Stimulated activated CD8-positive, alpha-beta memory T cell treated with anti-CD3 and anti-CD28 coated beads, Interleukin-15, amount 100 ng/mL, for 4 hours (primary cell): ENCODE measurements around the gene COG4.
"Not testable (repeated sequence)": the region's sequence is repeated elsewhere in the genome, so short reads cannot be mapped to it uniquely, and the experiment has no call there.

Experiments
- DNase-seq, 2 donors: peaks; one replicate each; pipeline ENCODE4 v3.0.0-alpha.2; 2020; ENCODE audit warnings: low read depth in 2 of 2

COG4 gene

GRCh38 chr16:70457446-70458166 lies 65.7 kb downstream of the COG4 start:
- DNase-seq = no peak

GRCh38 chr16:70455910-70456309 lies 67.4 kb downstream of the COG4 start:
- DNase-seq = no peak

GRCh38 chr16:70454222-70455034 lies 68.9 kb downstream of the COG4 start, which contains the start of gene FCSK:
TSS of gene FCSK (plus strand) at chr16:70454595. CDS start at chr16:70463191, 8,596 bp downstream.
- DNase-seq = peak; percentile 37 to 53

GRCh38 chr16:70453892-70454221 lies 69.5 kb downstream of the COG4 start:
- DNase-seq = no peak

- DNase-seq = no peak
Measured at GRCh38 chr16:70453117-70453891, 70.0 kb downstream of the COG4 start.

- not testable (repeated sequence) for DNase-seq
Measured at GRCh38 chr16:70451004-70451340, 72.4 kb downstream of the COG4 start.

GRCh38 chr16:70450142-70451003 lies 73.0 kb downstream of the COG4 start:
- not testable (repeated sequence) for DNase-seq

GRCh38 chr16:70448075-70448474 lies 75.3 kb downstream of the COG4 start:
- DNase-seq = no peak

- DNase-seq = no peak
Measured at GRCh38 chr16:70444249-70445063, 78.9 kb downstream of the COG4 start.

GRCh38 chr16:70442344-70442743 lies 81.0 kb downstream of the COG4 start:
- no peak for DNase-seq

GRCh38 chr16:70441406-70441990 lies 81.9 kb downstream of the COG4 start:
- no peak for DNase-seq

GRCh38 chr16:70440009-70440692 lies 83.2 kb downstream of the COG4 start:
- DNase-seq = no peak

- peak; percentile 90 to 91 for DNase-seq
Measured at GRCh38 chr16:70438969-70439862, 84.1 kb downstream of the COG4 start, which contains the start of gene ST3GAL2. TSS of gene ST3GAL2 (minus strand) at chr16:70439100. CDS start at chr16:70398530, 40,570 bp downstream.

GRCh38 chr16:70438585-70438968 lies 84.8 kb downstream of the COG4 start:
- DNase-seq = no peak

GRCh38 chr16:70437582-70438557 lies 85.5 kb downstream of the COG4 start:
- DNase-seq = no peak

GRCh38 chr16:70437017-70437581 lies 86.3 kb downstream of the COG4 start:
- no peak for DNase-seq
